Measurements from ENCODE around the gene CTXND2.

DNA sequence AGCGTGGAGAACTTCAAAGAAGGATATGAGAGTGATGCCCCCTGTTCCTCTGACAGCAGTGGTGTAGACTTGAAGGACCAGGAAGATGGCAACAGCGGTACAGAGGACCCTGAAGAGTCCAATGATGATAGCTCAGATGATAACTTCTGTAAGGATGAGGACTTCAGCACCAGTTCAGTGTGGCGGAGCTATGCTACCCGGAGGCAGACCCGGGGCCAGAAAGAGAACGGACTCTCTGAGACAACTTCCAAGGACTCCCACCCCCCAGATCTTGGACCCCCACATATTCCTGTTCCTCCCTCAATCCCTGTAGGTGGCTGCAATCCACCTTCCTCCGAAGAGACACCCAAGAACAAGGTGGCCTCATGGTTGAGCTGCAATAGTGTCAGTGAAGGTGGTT lies 73.7 kb downstream of the CTXND2 start:
- TF ChIP-seq, protein P1, sequence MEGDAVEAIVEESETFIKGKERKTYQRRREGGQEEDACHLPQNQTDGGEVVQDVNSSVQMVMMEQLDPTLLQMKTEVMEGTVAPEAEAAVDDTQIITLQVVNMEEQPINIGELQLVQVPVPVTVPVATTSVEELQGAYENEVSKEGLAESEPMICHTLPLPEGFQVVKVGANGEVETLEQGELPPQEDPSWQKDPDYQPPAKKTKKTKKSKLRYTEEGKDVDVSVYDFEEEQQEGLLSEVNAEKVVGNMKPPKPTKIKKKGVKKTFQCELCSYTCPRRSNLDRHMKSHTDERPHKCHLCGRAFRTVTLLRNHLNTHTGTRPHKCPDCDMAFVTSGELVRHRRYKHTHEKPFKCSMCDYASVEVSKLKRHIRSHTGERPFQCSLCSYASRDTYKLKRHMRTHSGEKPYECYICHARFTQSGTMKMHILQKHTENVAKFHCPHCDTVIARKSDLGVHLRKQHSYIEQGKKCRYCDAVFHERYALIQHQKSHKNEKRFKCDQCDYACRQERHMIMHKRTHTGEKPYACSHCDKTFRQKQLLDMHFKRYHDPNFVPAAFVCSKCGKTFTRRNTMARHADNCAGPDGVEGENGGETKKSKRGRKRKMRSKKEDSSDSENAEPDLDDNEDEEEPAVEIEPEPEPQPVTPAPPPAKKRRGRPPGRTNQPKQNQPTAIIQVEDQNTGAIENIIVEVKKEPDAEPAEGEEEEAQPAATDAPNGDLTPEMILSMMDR (IDR thresholded peaks at IDR 0.05) = no peak
- no peak for TF ChIP-seq POLR2A (IDR thresholded peaks at IDR 0.05)

Data from esophagus squamous epithelium (tissue), 4 donors.